ENCODE measurements around the gene UGDH. TPM values are rescaled to one million over a fixed set of nuclear protein-coding genes. Genes with fewer than 3 reads are reported as not detected.

UGDH gene
- total RNA-seq, result 10 to 100 TPM; 33.0 to 36.7 TPM

- H3K4me3 Mint-ChIP-seq, result peak within 1 kb of the TSS; percentile 98 to 99
- peak; percentile 95 to 97 for DNase-seq
- peaks cover 21% of the 10 kb centered on the region for H3K4me1 Mint-ChIP-seq (ENCODE audit: low read depth)
- ATAC-seq (replicated peaks in 1 of 2), result peak; percentile 98 to 99
- no peaks in the 10 kb centered on the region for H3K27me3 Mint-ChIP-seq (ENCODE audit: low read depth)
- peaks cover 11 to 19% of the 10 kb centered on the region in 2 donors for H3K9me3 Mint-ChIP-seq
- peak within 1 kb of the TSS; percentile 95 for H3K27ac Mint-ChIP-seq
- peaks cover 18 to 22% of the 10 kb centered on the region in 2 donors for H3K36me3 Mint-ChIP-seq (ENCODE audit: insufficient read depth in 2 of 2)
Observed at GRCh38 chr4:39527296-39528060, at the start of gene UGDH. UGDH (minus strand) TSS chr4:39527439; CDS start chr4:39521512, 5,927 bp downstream.

- peak in 1 of 2 donors; percentile 49 for ATAC-seq (replicated peaks in 1 of 2)
- H3K27me3 Mint-ChIP-seq (ENCODE audit: low read depth), result no peaks in the 10 kb centered on the region
- H3K27ac Mint-ChIP-seq, result no peak overlapping the region
- no peak for DNase-seq
- no peak overlapping the region for H3K4me3 Mint-ChIP-seq
- no peaks in the 10 kb centered on the region for H3K4me1 Mint-ChIP-seq (ENCODE audit: low read depth)
- no peaks in the 10 kb centered on the region for H3K36me3 Mint-ChIP-seq (ENCODE audit: insufficient read depth in 2 of 2)
- no peaks in the 10 kb centered on the region for H3K9me3 Mint-ChIP-seq
Observed at GRCh38 chr4:39574946-39575345, 47.7 kb upstream of the UGDH start.

DNA sequence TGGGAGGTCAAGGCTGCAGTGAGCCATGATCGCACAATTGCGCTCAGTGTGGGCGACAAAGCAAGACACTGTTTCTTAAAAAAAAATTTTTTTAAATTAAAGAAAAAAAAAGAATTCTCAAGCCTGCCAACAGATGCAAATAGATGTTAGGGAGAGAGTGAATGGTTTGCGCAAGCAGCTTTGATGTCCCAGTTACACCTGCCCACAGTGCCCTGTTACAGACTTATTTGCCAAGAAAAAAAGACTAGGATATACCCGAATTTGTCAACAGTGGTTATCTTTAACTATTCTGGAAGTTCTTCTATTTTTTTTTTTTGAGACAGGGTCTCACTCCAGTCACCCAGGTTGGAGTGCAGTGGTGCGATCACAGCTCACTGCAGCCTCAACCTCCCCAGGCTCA, 44.3 kb upstream of the UGDH start:
- Mint-ChIP-seq H3K4me3 (no peak overlapping the region), H3K36me3 (ENCODE audit: insufficient read depth in 2 of 2) (no peaks in the 10 kb centered on the region), H3K27ac (no peak overlapping the region), H3K9me3 (no peaks in the 10 kb centered on the region), H3K27me3 (ENCODE audit: low read depth) (no peaks in the 10 kb centered on the region), H3K4me1 (ENCODE audit: low read depth) (no peaks in the 10 kb centered on the region)
- DNase-seq (no peak), ATAC-seq (replicated peaks in 1 of 2) (no peak)

- no peak overlapping the region for H3K4me3 Mint-ChIP-seq
- H3K9me3 Mint-ChIP-seq, result peaks cover 2 to 3% of the 10 kb centered on the region in 2 donors
- H3K36me3 Mint-ChIP-seq (ENCODE audit: insufficient read depth in 2 of 2), result peaks cover 2 to 3% of the 10 kb centered on the region in 2 donors
- no peak overlapping the region for H3K27ac Mint-ChIP-seq
- H3K27me3 Mint-ChIP-seq (ENCODE audit: low read depth), result no peaks in the 10 kb centered on the region
- no peaks in the 10 kb centered on the region for H3K4me1 Mint-ChIP-seq (ENCODE audit: low read depth)
- no peak for ATAC-seq (replicated peaks in 1 of 2)
- DNase-seq, result no peak
Observed at GRCh38 chr4:39571054-39571453, 43.8 kb upstream of the UGDH start.

DNA sequence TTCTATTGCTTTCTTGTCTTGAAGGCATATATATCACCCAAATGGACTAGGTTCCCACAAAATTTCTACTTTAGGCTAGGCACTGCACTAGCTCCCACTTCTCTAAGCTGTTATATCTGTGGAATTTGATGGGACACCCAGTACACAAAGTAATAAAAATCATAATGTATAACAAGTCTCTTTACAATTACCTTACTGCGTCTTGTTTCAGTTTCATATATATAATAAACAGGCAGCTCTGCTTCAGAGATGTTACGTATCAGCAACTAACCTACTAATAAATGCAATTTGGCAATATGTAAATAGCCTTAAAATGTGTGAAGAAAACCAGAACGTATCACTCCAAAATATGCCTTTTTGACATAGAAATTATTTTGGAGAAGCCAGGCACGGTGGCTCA, 42.0 kb upstream of the UGDH start:
- Mint-ChIP-seq H3K27me3 (ENCODE audit: low read depth) (no peaks in the 10 kb centered on the region), H3K4me3 (no peak overlapping the region), H3K36me3 (ENCODE audit: insufficient read depth in 2 of 2) (peaks cover 4 to 6% of the 10 kb centered on the region in 2 donors), H3K4me1 (ENCODE audit: low read depth) (no peaks in the 10 kb centered on the region), H3K27ac (no peak overlapping the region), H3K9me3 (peaks cover 6% of the 10 kb centered on the region in 2 donors)
- ATAC-seq (replicated peaks in 1 of 2) (no peak), DNase-seq (no peak)

- Mint-ChIP-seq H3K27me3 (ENCODE audit: low read depth) (no peaks in the 10 kb centered on the region), H3K36me3 (ENCODE audit: insufficient read depth in 2 of 2) (peaks cover 4 to 6% of the 10 kb centered on the region in 2 donors), H3K9me3 (peaks cover 6% of the 10 kb centered on the region in 2 donors), H3K27ac (no peak overlapping the region), H3K4me3 (peak overlapping the region in 1 of 2 donors; percentile 51), H3K4me1 (ENCODE audit: low read depth) (peaks cover 2% of the 10 kb centered on the region)
- ATAC-seq (replicated peaks in 1 of 2), result peak in 1 of 2 donors; percentile 25
- no peak for DNase-seq
Observed at GRCh38 chr4:39568805-39569204, 41.6 kb upstream of the UGDH start.

GRCh38 chr4:39565878-39566600, 38.8 kb upstream of the UGDH start:
- Mint-ChIP-seq H3K27ac (no peak overlapping the region), H3K4me3 (no peak overlapping the region), H3K36me3 (ENCODE audit: insufficient read depth in 2 of 2) (peaks cover 4 to 8% of the 10 kb centered on the region in 2 donors), H3K27me3 (ENCODE audit: low read depth) (no peaks in the 10 kb centered on the region), H3K4me1 (ENCODE audit: low read depth) (peaks cover 4% of the 10 kb centered on the region), H3K9me3 (peaks cover 6% of the 10 kb centered on the region in 2 donors)
- no peak for DNase-seq
- ATAC-seq (replicated peaks in 1 of 2), result no peak

DNA sequence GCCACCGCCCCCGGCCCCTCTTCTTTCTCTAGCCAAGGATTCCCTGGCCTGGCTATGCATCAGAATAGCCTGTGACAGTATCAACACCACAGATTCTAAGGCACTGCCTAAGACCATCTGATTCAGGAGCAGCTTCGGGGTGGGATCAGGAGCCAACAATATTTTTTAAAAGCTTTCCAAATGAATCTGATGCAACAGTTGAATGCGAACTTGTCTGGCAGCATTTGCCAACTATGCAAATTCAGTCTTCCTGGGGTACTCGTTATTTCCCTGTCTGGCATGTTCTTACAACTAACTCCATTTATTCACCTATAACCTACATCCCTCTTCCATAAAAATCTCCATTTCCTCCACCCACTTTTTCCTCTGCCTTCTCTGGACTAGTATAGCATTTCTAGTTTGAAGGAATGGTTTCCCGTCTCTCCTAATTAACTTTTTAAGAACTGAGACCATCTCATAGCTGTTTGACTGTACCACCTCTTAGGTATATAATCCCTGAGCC, 36.2 kb upstream of the UGDH start:
- Mint-ChIP-seq H3K4me1 (ENCODE audit: low read depth) (peaks cover 4% of the 10 kb centered on the region), H3K4me3 (no peak overlapping the region), H3K27ac (no peak overlapping the region), H3K36me3 (ENCODE audit: insufficient read depth in 2 of 2) (peaks cover 4 to 8% of the 10 kb centered on the region in 2 donors), H3K27me3 (ENCODE audit: low read depth) (no peaks in the 10 kb centered on the region), H3K9me3 (peaks cover 6% of the 10 kb centered on the region in 2 donors)
- ATAC-seq (replicated peaks in 1 of 2) (no peak), DNase-seq (no peak)

DNA sequence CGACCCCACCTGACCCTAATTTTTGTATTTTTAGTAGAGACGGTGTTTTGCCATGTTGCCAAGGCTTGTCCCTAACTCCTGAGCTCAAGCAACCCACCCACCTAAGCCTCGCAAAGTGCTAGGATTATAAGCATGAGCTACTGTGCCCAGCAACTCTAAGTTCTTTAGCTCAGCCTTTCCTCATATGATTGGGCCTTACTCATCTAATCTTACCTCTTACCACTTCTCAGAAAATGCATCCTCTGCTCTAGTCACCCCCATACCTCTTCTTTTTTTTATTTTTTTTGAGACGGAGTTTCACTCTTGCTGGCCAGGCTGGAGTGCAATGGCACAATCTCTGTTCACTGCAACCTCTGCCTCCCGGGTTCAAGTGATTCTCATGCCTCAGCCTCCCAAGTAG, 35.6 kb upstream of the UGDH start:
- Mint-ChIP-seq H3K4me1 (ENCODE audit: low read depth) (peaks cover 4% of the 10 kb centered on the region), H3K9me3 (peaks cover 6% of the 10 kb centered on the region in 2 donors), H3K4me3 (no peak overlapping the region), H3K27ac (no peak overlapping the region), H3K36me3 (ENCODE audit: insufficient read depth in 2 of 2) (peaks cover 4 to 8% of the 10 kb centered on the region in 2 donors), H3K27me3 (ENCODE audit: low read depth) (no peaks in the 10 kb centered on the region)
- ATAC-seq (replicated peaks in 1 of 2), result peak in 1 of 2 donors; percentile 58
- DNase-seq, result no peak

GRCh38 chr4:39559626-39560025, 32.4 kb upstream of the UGDH start:
- peaks cover under 1 to 2% of the 10 kb centered on the region in 2 donors for H3K36me3 Mint-ChIP-seq (ENCODE audit: insufficient read depth in 2 of 2)
- H3K9me3 Mint-ChIP-seq, result no peaks in the 10 kb centered on the region
- no peaks in the 10 kb centered on the region for H3K27me3 Mint-ChIP-seq (ENCODE audit: low read depth)
- H3K4me3 Mint-ChIP-seq, result no peak overlapping the region
- no peak for DNase-seq
- H3K4me1 Mint-ChIP-seq (ENCODE audit: low read depth), result peaks cover 4% of the 10 kb centered on the region
- H3K27ac Mint-ChIP-seq, result no peak overlapping the region
- ATAC-seq (replicated peaks in 1 of 2), result no peak

GRCh38 chr4:39555472-39555871, 28.2 kb upstream of the UGDH start:
- no peaks in the 10 kb centered on the region for H3K27me3 Mint-ChIP-seq (ENCODE audit: low read depth)
- H3K9me3 Mint-ChIP-seq, result no peaks in the 10 kb centered on the region
- H3K36me3 Mint-ChIP-seq (ENCODE audit: insufficient read depth in 2 of 2), result no peaks in the 10 kb centered on the region
- ATAC-seq (replicated peaks in 1 of 2), result no peak
- no peak overlapping the region for H3K4me3 Mint-ChIP-seq
- no peak for DNase-seq
- no peaks in the 10 kb centered on the region for H3K4me1 Mint-ChIP-seq (ENCODE audit: low read depth)
- no peak overlapping the region for H3K27ac Mint-ChIP-seq

DNA sequence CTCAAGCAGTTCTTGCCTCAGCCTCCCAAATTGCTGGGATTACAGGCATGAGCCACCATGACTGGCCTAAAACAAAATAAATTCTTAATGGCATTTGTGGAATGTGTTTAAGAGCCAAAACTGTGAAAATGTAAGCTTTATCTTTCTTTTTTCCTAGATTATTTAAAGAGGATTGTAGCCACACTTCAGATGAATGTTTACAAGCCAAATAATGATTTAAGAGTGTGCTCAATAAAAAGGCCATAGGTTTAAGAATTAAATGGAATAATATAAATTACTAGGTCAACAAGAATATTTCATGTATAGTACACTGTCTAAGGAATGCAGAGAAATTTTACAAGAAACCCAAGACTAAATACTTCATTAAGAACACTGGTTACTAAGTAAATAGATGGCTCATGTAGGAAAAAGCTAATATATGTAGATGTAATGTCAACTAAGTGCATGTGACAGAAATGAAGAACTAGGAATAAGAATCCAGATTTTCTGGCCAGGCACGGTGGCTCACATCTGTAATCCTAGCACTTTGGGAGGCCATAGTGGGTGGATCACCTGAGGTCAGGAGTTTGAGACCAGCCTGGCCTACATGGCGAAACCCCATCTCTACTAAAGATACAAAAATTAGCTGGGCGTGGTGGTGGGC, 21.3 kb upstream of the UGDH start:
- H3K27me3 Mint-ChIP-seq (ENCODE audit: low read depth), result no peaks in the 10 kb centered on the region
- ATAC-seq (replicated peaks in 1 of 2) (no peak), DNase-seq (no peak)
- H3K36me3 Mint-ChIP-seq (ENCODE audit: insufficient read depth in 2 of 2), result no peaks in the 10 kb centered on the region
- H3K4me1 Mint-ChIP-seq (ENCODE audit: low read depth), result no peaks in the 10 kb centered on the region
- H3K4me3 Mint-ChIP-seq, result no peak overlapping the region
- no peak overlapping the region for H3K27ac Mint-ChIP-seq
- H3K9me3 Mint-ChIP-seq, result no peaks in the 10 kb centered on the region

Measured in activated T-cell treated with anti-CD3 and anti-CD28 coated beads, Interleukin-2, amount 50 U/mL, for 72 hours (primary cell).